ENCODE data around the gene MCL1. TPM values are rescaled to one million over a fixed set of nuclear protein-coding genes. Genes with fewer than 3 reads are reported as not detected.

Gene MCL1
- total RNA-seq, 1 donor from 2014 or later: 233 TPM

DNA sequence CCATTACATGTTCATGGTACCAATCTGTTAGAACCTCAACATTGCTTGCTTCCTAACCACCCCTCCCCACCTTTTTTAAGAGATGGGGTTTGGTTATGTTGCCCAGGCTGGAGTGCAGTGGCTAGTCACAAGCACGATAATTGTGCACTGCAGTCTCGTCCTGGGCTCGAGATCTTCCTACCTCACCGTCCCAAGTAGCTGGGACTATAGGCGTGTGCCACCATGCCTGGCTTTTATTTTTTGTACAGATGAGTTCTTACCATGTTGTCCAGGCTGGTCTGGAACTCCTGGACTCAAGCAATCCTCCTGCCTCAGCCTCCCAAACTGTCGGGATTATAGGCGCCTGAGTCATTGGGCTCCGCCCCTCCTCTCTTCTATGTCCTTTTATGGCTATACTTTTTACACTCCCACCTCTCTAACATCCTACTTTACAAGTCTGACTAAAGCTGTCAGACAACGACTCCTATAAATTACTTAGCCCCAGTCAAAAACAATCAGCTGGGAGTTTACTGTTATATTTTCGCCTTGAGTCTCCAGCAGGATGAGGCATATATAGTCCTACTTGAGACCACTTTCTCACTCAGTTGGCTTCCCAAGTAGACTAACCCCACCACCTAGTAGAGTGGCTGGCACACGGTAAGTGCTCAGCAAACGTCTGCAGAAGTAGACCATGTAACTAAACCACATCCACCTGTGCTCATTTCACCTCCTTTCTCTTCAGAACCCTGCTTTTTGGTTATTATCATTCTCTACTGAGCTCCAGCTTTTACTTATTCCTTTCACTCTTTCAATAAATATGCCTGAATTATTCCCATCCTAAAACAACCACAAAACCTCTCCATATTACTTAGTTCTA lies 36.2 kb upstream of the MCL1 start:
- ChIA-PET POLR2A (interaction anchor here (0.6 to 14.8 kb wide), 9 partner anchors 12 to 67 kb away, joined by 3 to 272 read pairs (median 6); partner anchors contain the start of genes ENSA and MCL1), CTCF (interaction anchor here (1.5 to 17.1 kb wide), 2 partner anchors 14 to 53 kb away, joined by 4 to 358 read pairs; partner anchors contain the start of gene ENSA)
- TF ChIP-seq, protein P1, sequence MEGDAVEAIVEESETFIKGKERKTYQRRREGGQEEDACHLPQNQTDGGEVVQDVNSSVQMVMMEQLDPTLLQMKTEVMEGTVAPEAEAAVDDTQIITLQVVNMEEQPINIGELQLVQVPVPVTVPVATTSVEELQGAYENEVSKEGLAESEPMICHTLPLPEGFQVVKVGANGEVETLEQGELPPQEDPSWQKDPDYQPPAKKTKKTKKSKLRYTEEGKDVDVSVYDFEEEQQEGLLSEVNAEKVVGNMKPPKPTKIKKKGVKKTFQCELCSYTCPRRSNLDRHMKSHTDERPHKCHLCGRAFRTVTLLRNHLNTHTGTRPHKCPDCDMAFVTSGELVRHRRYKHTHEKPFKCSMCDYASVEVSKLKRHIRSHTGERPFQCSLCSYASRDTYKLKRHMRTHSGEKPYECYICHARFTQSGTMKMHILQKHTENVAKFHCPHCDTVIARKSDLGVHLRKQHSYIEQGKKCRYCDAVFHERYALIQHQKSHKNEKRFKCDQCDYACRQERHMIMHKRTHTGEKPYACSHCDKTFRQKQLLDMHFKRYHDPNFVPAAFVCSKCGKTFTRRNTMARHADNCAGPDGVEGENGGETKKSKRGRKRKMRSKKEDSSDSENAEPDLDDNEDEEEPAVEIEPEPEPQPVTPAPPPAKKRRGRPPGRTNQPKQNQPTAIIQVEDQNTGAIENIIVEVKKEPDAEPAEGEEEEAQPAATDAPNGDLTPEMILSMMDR (IDR thresholded peaks at IDR 0.05): no peak
- Mint-ChIP-seq H3K27ac (peak overlapping the region; percentile 54), H3K27me3 (no peaks in the 10 kb centered on the region), H3K9me3 (no peaks in the 10 kb centered on the region), H3K4me1 (peaks cover 58% of the 10 kb centered on the region), H3K36me3 (ENCODE audit: low read depth) (peaks cover 46% of the 10 kb centered on the region), H3K4me3 (no peak overlapping the region)
- intact Hi-C loops (cut with micrococcal nuclease): no loop called here
- no peak for ATAC-seq (ENCODE audit: low read depth)
- DNase-seq: no peak

DNA sequence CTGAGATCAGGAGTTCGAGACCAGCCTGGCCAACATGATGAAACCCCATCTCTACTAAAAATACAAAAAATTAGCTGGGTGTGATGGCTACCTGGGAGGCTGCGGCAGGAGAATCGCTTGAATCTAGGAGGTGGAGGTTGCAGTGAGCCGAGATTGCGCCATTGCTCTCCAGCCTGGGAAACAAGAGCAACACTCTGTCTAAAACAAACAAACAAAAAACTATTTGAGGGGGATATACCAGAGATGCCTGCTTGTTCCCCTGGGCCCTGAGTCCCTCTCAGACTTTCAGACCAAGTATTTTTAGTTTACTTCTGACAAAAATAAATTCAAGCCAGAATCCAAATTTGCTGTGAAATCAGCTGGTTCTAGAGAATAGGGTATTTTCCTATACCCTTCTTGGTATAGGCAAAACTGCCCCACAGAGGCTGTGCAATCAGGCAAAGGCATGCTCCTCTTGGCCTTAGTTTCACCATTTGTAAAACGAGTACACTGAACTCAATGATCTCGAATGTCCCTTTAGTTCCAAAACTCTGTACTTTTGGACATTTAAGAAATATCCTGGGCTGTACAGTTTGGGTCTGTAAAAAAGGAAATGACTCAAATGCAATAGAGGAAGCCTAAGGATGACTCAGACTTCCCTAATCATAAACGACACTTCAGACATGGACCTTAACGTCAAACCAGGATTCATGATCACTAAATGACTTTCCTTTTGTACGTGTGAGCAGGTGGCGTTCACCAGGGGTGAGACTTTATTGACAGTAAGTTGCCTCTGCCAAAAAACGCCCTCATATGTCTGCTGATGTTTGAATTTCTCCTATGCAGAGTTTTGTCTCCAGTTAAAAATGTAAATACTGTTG lies 33.9 kb upstream of the MCL1 start:
- DNase-seq (no peak), ATAC-seq (ENCODE audit: low read depth) (peak; percentile 53)
- peak overlapping the region; percentile 96 for H3K27ac Mint-ChIP-seq
- TF ChIP-seq, protein P1 (IDR thresholded peaks at IDR 0.05): no peak
- no peaks in the 10 kb centered on the region for H3K9me3 Mint-ChIP-seq
- H3K36me3 Mint-ChIP-seq (ENCODE audit: low read depth): peaks cover 32% of the 10 kb centered on the region
- peaks cover 51% of the 10 kb centered on the region for H3K4me1 Mint-ChIP-seq
- no peaks in the 10 kb centered on the region for H3K27me3 Mint-ChIP-seq
- POLR2A ChIA-PET: interaction anchor here (0.6 to 14.8 kb wide), 10 partner anchors 16 to 296 kb away, joined by 3 to 272 read pairs (median 6); partner anchors contain the start of genes ENSA and MCL1
- intact Hi-C loops (cut with micrococcal nuclease): loop anchor here (1.0 kb wide), 2 partner anchors 8 to 16 kb away; partner anchors contain the start of gene ENSA
- CTCF ChIA-PET: interaction anchor here (0.6 to 17.1 kb wide), 3 partner anchors 9 to 51 kb away, joined by 3 to 358 read pairs (median 3); no protein-coding TSS in a partner anchor
- H3K4me3 Mint-ChIP-seq: peak overlapping the region; percentile 65

DNA sequence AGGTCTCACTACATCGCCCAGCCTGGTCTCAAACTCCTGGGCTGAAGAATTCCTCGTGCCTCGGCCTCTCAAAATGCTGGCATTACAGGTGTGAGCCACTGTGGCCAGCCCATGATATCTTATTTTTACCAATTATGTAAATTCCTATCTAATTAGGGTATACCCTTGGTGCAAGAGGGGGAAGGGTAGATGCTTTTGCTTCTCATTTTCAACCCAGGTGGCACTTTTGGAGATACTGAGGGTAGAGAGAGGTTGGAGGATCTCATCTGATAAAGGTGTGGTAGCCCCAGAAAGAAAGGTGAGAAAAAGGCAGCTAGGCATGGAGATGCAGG lies 32.6 kb upstream of the MCL1 start:
- no peaks in the 10 kb centered on the region for H3K27me3 Mint-ChIP-seq
- DNase-seq: no peak
- intact Hi-C loops (cut with micrococcal nuclease): no loop called here
- ChIA-PET CTCF (interaction anchor here (17.1 kb wide), 1 partner anchor 50 kb away, joined by 358 read pairs; no protein-coding TSS in a partner anchor), POLR2A (interaction anchor here (0.7 to 14.8 kb wide), 5 partner anchors 33 to 248 kb away, joined by 3 to 272 read pairs (median 5); partner anchors contain the start of genes MCL1, RPRD2 and TARS2)
- ATAC-seq (ENCODE audit: low read depth): no peak
- TF ChIP-seq, protein P1 (IDR thresholded peaks at IDR 0.05): no peak
- H3K27ac Mint-ChIP-seq: peak overlapping the region; percentile 96
- peak overlapping the region; percentile 60 for H3K4me3 Mint-ChIP-seq
- peaks cover 30% of the 10 kb centered on the region for H3K36me3 Mint-ChIP-seq (ENCODE audit: low read depth)
- H3K9me3 Mint-ChIP-seq: no peaks in the 10 kb centered on the region
- H3K4me1 Mint-ChIP-seq: peaks cover 51% of the 10 kb centered on the region

DNA sequence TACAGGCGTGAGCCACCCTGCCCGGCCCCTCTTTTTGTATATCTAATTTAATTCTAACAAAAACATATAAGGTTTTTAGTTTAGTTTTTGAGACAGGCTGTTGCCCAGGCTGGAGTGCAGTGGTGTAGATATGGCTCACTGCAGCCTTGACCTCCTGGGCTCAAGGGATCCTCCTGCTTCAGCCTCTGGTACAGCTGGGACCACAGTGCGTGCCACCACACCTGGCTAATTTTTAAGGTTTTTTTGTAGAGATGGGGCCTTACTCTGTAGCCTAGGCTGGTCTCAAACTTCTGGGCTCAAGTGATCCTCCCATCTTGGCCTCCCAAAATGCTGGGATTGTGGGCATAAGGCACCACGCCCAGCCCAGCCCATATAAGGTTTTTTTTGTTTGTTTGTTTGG lies 31.2 kb upstream of the MCL1 start:
- ATAC-seq (ENCODE audit: low read depth) (no peak), DNase-seq (no peak)
- POLR2A ChIA-PET: interaction anchor here (2.5 to 14.8 kb wide), 3 partner anchors 18 to 48 kb away, joined by 12 to 272 read pairs (median 13); partner anchors contain the start of genes ENSA and MCL1
- Mint-ChIP-seq H3K27ac (peak overlapping the region; percentile 96), H3K4me1 (peaks cover 46% of the 10 kb centered on the region), H3K27me3 (no peaks in the 10 kb centered on the region), H3K4me3 (no peak overlapping the region), H3K9me3 (no peaks in the 10 kb centered on the region), H3K36me3 (ENCODE audit: low read depth) (peaks cover 20% of the 10 kb centered on the region)
- CTCF ChIA-PET: interaction anchor here (17.1 kb wide), 1 partner anchor 48 kb away, joined by 358 read pairs; no protein-coding TSS in a partner anchor
- intact Hi-C loops (cut with micrococcal nuclease): no loop called here
- TF ChIP-seq, protein P1 (IDR thresholded peaks at IDR 0.05): no peak
